Measurements from ENCODE around the gene GRM4.

GRM4 gene

DNA sequence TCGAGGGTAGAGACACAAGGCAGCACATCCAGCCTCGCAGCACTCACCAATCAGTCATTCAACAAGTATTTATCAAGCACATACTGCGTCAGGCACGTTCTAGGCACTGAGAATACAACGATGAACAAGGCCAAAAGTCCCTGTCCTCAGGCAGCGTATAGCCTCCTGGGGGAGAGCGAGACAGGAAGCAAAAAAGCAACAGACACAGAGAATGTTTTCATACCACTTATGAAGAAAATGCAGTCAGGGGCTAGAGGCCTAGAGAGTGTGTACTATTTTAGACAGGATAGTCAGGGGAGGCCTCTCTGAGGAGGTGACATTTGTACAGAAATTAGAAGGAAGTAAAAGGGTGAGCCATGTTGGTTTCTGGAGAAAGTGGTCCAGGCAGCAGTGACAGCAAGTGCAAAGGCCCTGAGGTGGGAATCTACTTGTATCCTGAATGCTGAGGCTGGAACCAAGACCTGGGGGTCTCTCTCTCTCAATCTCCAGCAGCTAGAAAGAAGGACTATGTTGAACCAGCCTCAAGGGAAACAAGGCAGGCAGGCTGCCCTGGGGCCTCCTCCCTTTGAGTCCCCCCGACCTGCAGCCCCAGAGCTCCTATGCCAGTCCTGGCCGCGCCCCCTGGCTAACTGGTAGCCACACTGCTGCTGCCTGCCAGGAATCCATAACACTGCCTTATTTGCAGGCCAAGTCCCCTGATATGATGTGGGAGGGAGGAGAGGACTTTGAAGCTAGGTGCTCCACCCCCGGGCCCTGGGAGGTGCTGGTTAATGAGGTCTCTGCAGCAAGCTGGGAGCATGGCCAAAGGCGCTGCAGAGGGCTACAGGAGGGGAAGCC lies 151.2 kb downstream of the GRM4 start:
- Histone ChIP-seq H3K4me3 (ENCODE audit: low read length) (no peak overlapping the region), H3K4me1 (ENCODE audit: insufficient read depth, low read length) (no peaks in the 10 kb centered on the region), H3K27ac (ENCODE audit: low read depth, low read length) (no peak overlapping the region), H3K9me3 (ENCODE audit: insufficient read depth, low read depth, low read length) (0 out of 2 replicates have a peak, but pooled peaks cover 2% of the 10 kb centered on the region), H3K27me3 (ENCODE audit: insufficient read depth, low read length) (peaks cover 11% of the 10 kb centered on the region; the same call in 1 of the 2 replicates), H3K9ac (ENCODE audit: low read depth, low read length) (no peak overlapping the region), H3K36me3 (ENCODE audit: insufficient read depth, low read length) (no peaks in the 10 kb centered on the region)
- 89% methylated on average over 12 of the region's 12 CpGs for WGBS

DNA sequence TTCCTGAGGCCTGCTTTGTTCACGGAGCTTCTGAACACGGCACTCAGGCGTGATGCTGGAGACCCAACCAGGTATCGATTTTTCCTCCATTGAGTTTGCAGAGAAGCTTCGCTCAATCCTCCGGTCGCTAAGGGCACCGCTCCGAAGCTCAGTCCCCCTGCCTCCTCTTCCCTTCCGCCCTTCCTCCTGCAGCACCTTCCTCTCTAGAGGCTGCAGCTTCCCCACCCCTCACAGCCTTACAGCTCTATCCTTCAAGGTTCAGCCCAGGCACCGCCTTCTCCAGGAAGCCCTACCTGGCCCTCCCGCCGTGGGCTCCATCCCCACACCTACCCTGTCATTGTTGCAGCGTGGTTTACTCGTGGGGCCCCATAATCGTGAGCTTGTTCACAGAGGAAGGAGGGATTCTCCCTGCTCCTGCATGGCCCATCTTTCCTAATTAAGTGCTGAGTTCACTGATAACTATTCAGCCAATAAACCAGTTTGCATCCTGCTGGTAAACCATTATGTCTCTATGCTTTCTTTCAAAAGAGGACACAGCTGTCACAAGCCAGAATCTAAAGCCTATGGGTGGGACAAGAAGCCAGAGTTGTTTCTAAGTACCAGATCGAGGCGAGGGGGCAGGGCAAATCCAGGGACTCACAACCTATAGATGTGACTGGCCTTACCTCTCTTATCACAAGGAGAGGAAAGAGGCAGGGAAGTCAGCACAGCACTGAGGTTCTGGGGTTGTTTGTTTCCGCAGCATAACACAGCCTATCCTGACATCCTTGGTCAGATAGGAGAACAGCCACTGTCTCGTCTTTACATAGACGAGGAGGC lies 152.0 kb downstream of the GRM4 start:
- Histone ChIP-seq H3K27me3 (ENCODE audit: insufficient read depth, low read length) (peaks cover 9% of the 10 kb centered on the region; the same call in 1 of the 2 replicates), H3K4me3 (ENCODE audit: low read length) (no peak overlapping the region)
- WGBS: 67% methylated on average over 21 of the region's 21 CpGs

DNA sequence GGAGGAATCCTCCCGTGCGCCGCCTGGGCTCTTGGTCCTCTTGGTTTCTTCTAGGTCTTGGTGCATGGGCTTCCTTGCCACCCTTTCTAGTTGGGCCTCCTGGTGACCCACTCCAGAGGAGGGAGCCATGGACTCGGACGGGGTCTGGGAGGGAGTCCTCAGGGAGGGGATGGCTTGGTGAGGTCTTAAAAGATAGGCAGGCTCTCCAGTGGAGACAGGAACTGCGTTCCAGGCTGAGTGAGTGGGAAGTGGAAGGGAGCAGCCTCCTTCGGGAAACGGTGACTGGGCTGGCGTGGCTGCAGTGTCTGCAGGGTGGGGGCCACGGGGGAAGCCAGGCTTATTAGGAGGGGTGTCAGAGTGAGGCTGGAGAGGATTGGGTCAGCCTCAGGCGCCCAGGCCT lies 152.8 kb downstream of the GRM4 start:
- Histone ChIP-seq H3K27ac (ENCODE audit: low read depth, low read length) (no peak overlapping the region), H3K36me3 (ENCODE audit: insufficient read depth, low read length) (no peaks in the 10 kb centered on the region), H3K9ac (ENCODE audit: low read depth, low read length) (no peak overlapping the region), H3K4me1 (ENCODE audit: insufficient read depth, low read length) (0 out of 2 replicates have a peak, but pooled peaks cover 3% of the 10 kb centered on the region), H3K27me3 (ENCODE audit: insufficient read depth, low read length) (peaks cover 9% of the 10 kb centered on the region; the same call in 1 of the 2 replicates), H3K9me3 (ENCODE audit: insufficient read depth, low read depth, low read length) (0 out of 2 replicates have a peak, but pooled peaks cover 2% of the 10 kb centered on the region), H3K4me3 (ENCODE audit: low read length) (no peak overlapping the region)
- 83% methylated on average over 11 of the region's 11 CpGs for WGBS

More for the DNA sequence above, 152.0 kb downstream of the GRM4 start:
- Histone ChIP-seq H3K36me3 (ENCODE audit: insufficient read depth, low read length) (no peaks in the 10 kb centered on the region), H3K9ac (ENCODE audit: low read depth, low read length) (no peak overlapping the region), H3K27ac (ENCODE audit: low read depth, low read length) (no peak overlapping the region), H3K4me1 (ENCODE audit: insufficient read depth, low read length) (no peaks in the 10 kb centered on the region), H3K9me3 (ENCODE audit: insufficient read depth, low read depth, low read length) (0 out of 2 replicates have a peak, but pooled peaks cover 2% of the 10 kb centered on the region)

DNA sequence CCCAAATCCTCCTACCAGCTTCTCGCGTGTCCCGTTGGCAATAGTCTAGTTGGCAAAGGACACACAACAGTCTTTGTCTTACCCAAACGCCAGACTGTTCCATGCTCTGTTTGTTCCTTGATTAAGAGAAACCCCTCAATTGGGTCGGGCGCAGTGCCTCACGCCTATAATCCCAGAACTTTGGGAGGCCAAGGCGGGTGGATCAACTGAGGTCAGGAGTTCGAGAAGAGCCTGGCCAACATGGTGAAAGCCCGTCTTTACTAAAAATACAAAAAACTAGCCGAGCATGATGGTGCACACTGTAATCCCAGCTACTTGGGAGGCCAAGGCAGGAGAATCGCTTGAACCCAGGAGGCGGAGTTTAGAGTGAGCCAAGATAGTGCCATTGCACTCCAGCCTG lies 153.7 kb downstream of the GRM4 start:
- Histone ChIP-seq H3K36me3 (ENCODE audit: insufficient read depth, low read length) (no peaks in the 10 kb centered on the region), H3K9ac (ENCODE audit: low read depth, low read length) (no peak overlapping the region), H3K4me3 (ENCODE audit: low read length) (no peak overlapping the region), H3K4me1 (ENCODE audit: insufficient read depth, low read length) (0 out of 2 replicates have a peak, but pooled peaks cover 3% of the 10 kb centered on the region), H3K27me3 (ENCODE audit: insufficient read depth, low read length) (peaks cover 9% of the 10 kb centered on the region; the same call in 1 of the 2 replicates), H3K9me3 (ENCODE audit: insufficient read depth, low read depth, low read length) (0 out of 2 replicates have a peak, but pooled peaks cover under 1% of the 10 kb centered on the region), H3K27ac (ENCODE audit: low read depth, low read length) (no peak overlapping the region)
- WGBS: 95% methylated on average over 13 of the region's 13 CpGs

DNA sequence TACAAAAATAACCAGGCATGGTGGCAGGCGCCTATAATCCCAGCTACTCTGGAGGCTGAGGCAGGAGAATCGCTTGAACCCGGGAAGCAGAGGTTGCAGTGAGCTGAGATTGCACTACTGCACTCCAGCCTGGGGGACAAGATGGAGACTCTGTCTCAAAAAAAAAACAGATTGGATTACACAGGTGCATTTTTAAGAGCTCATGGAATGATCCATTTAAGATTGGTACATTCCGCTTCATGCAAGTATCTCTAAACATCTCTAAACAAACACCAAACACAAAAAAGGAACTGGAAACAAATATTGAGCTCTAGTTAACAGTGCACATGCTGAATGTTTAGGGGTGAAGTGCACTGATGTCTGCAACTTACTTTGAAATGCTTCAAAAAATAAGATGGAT lies 154.3 kb downstream of the GRM4 start:
- Histone ChIP-seq H3K27me3 (ENCODE audit: insufficient read depth, low read length) (peaks cover 9% of the 10 kb centered on the region; the same call in 1 of the 2 replicates), H3K4me3 (ENCODE audit: low read length) (no peak overlapping the region), H3K9me3 (ENCODE audit: insufficient read depth, low read depth, low read length) (no peaks in the 10 kb centered on the region), H3K4me1 (ENCODE audit: insufficient read depth, low read length) (0 out of 2 replicates have a peak, but pooled peaks cover 3% of the 10 kb centered on the region), H3K9ac (ENCODE audit: low read depth, low read length) (no peak overlapping the region), H3K36me3 (ENCODE audit: insufficient read depth, low read length) (no peaks in the 10 kb centered on the region), H3K27ac (ENCODE audit: low read depth, low read length) (no peak overlapping the region)
- 98% methylated on average over 4 of the region's 4 CpGs for WGBS

DNA sequence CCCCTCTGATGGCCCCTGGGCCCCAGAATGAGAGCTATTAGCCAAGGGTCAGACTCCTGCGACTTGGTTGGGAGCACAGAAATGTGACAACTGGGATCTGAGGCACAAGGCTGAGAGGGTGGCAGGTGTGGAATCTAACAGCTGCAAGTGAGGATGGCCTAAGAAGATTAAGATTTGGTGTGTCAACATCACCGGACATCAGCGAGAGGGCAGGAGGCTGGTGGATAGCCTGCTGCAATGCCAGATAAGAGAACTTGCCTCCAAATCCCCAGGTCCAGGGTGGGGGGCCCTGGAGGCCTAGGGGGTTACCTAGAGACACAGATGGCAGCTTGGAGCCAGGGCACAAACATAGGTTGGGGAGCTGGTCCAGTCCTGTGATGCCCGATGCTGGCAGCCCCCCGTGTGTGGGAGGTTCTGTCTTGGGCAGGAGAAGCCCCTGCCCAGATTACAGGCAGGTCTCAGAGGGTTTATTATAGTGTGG lies 155.8 kb downstream of the GRM4 start:
- peaks cover 6% of the 10 kb centered on the region; the same call in 1 of the 2 replicates for H3K27me3 ChIP-seq (ENCODE audit: insufficient read depth, low read length)
- H3K27ac ChIP-seq (ENCODE audit: low read depth, low read length): no peak overlapping the region
- no peak overlapping the region for H3K9ac ChIP-seq (ENCODE audit: low read depth, low read length)
- H3K36me3 ChIP-seq (ENCODE audit: insufficient read depth, low read length): no peaks in the 10 kb centered on the region
- no peak overlapping the region for H3K4me3 ChIP-seq (ENCODE audit: low read length)
- H3K4me1 ChIP-seq (ENCODE audit: insufficient read depth, low read length): 0 out of 2 replicates have a peak, but pooled peaks cover 3% of the 10 kb centered on the region
- H3K9me3 ChIP-seq (ENCODE audit: insufficient read depth, low read depth, low read length): no peaks in the 10 kb centered on the region; the same call in 1 of the 2 replicates
- WGBS: 83% methylated on average over 5 of the region's 5 CpGs

DNA sequence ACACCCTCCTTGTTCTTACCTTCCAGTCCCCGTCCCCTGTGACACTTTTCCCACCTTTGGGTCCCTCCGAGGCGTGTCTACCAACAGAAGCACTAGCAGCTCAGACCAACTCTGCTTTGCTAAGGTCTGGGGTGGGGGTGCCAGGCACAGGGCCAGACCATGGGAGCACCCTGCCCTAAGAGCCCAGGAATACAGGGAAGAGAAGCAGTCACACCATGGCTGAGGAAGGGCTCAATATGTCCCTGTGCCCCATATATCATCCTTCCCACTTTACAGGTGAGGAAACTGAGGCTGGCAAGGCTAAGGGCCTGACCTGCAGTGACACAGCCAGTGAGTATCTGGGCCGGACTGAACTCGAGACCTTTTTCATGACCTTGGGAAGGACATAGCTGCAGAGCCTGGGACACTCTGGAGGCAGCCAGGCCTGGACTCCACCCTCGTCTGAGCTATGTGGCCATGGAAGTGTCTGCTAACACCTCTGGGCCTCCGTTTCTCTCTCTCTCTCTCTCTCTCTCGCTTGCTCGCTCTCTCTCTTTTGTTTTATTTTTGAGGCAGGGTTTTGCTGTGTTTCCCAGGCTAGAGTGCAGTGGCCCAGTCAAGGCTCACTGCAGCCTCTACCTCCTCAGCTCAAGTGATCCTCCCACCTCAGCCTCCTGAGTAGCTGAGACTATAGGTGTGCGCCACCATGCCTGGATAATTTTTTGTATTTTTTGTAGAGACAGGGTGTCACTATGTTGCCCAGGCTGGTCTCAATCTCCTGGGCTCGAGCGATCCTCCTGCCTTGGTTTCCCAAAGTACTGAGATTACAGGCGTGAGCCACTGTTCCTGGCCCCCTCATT lies 156.7 kb downstream of the GRM4 start:
- peaks cover 6% of the 10 kb centered on the region; the same call in 1 of the 2 replicates for H3K27me3 ChIP-seq (ENCODE audit: insufficient read depth, low read length)
- 84% methylated on average over 13 of the region's 13 CpGs for WGBS

DNA sequence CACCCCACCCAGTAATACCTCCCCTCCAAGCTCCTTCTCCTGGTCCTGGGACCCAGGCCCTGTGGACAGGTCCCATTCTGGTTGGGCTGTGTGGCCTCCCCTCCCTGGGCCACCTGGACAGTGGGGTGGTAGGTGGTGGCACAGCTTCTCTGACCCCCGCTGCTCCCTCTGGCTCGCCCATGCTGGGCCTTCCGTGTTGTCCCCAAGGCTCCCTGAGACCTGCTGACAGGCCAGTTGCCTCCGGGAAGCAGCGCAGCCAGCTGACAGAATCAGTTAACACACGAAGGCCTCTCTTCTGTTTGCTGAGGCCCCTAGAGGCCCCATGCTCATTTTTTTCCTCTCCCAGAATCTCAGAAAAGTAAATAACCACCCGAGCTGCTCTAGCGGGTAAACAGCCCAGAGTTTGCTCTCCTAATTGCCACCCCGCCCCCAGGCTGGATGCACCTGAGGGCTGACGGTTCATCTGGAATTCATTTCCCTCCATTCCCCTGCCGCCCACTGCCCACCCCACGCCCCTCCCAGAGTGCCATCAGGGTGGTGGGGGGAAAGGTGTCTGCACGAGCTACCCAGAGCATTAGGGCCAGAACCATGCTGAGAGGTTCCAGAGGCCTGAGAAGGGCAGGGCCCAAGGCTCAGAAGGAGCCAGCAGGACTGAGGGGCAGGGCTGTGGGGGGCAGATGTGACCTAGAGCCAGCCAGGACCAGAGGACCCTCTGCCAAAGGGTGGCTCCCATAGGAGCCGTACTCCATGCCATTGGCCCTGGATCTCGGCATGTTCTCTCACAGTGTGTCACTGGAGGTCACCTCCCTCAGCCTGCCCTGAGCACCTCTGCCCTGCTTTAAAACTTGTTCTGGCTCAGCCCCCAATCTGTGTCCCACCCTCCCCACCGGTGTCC lies 157.5 kb downstream of the GRM4 start:
- no peak overlapping the region for H3K9ac ChIP-seq (ENCODE audit: low read depth, low read length)
- H3K27ac ChIP-seq (ENCODE audit: low read depth, low read length): no peak overlapping the region
- H3K36me3 ChIP-seq (ENCODE audit: insufficient read depth, low read length): no peaks in the 10 kb centered on the region
- H3K4me1 ChIP-seq (ENCODE audit: insufficient read depth, low read length): peaks cover 3% of the 10 kb centered on the region; the same call in 1 of the 2 replicates
- peaks cover 6% of the 10 kb centered on the region; the same call in 1 of the 2 replicates for H3K27me3 ChIP-seq (ENCODE audit: insufficient read depth, low read length)
- WGBS: 64% methylated on average over 16 of the region's 16 CpGs
- H3K4me3 ChIP-seq (ENCODE audit: low read length): no peak overlapping the region
- H3K9me3 ChIP-seq (ENCODE audit: insufficient read depth, low read depth, low read length): no peaks in the 10 kb centered on the region; the same call in 1 of the 2 replicates

More for the DNA sequence above, 156.7 kb downstream of the GRM4 start:
- Histone ChIP-seq H3K4me3 (ENCODE audit: low read length) (no peak overlapping the region), H3K4me1 (ENCODE audit: insufficient read depth, low read length) (peaks cover 3% of the 10 kb centered on the region; the same call in 1 of the 2 replicates), H3K36me3 (ENCODE audit: insufficient read depth, low read length) (no peaks in the 10 kb centered on the region), H3K9me3 (ENCODE audit: insufficient read depth, low read depth, low read length) (no peaks in the 10 kb centered on the region; the same call in 1 of the 2 replicates), H3K9ac (ENCODE audit: low read depth, low read length) (no peak overlapping the region), H3K27ac (ENCODE audit: low read depth, low read length) (no peak overlapping the region)

DNA sequence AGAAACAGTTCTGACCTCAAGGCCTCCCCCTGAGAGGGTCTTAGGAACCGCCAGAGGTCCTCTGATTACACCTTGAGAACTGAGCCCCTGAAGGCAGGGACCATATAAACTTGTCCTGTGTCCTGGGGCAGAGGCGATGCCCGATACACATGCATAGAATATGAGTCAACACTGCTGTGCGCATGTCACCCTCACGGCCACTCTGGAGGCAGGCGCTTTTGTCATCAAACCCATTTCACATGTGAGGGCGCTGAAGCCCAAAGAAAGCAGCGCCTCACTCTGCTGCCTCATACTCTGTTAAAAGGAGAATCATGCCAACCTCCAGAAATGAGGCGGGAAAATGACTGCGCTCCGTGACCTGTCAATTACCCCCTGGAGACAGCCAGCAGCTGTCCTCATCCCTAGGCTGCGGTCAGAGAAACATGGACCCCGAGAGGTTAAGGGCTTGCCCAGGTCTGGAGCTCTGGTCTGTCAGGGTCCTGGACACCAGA lies 158.3 kb downstream of the GRM4 start:
- peaks cover 3% of the 10 kb centered on the region; the same call in 1 of the 2 replicates for H3K4me1 ChIP-seq (ENCODE audit: insufficient read depth, low read length)
- H3K27ac ChIP-seq (ENCODE audit: low read depth, low read length): no peak overlapping the region
- WGBS: 90% methylated on average over 13 of the region's 13 CpGs
- H3K9ac ChIP-seq (ENCODE audit: low read depth, low read length): no peak overlapping the region
- H3K4me3 ChIP-seq (ENCODE audit: low read length): no peak overlapping the region
- no peaks in the 10 kb centered on the region for H3K36me3 ChIP-seq (ENCODE audit: insufficient read depth, low read length)
- H3K27me3 ChIP-seq (ENCODE audit: insufficient read depth, low read length): peaks cover under 1% of the 10 kb centered on the region; the same call in 1 of the 2 replicates
- no peaks in the 10 kb centered on the region; the same call in 1 of the 2 replicates for H3K9me3 ChIP-seq (ENCODE audit: insufficient read depth, low read depth, low read length)

Data from HUES64 (cell line).